Keratinocyte (primary cell): ENCODE data around the gene FSTL3.

ENCODE experiments used
- CTCF ChIP-seq, 3 experiments: IDR thresholded peaks in 1 of 3; conservative IDR thresholded peaks in 1 of 3; optimal IDR thresholded peaks in 1 of 3; 2 replicates in 2 of 3; 3 replicates in 1 of 3; pipeline versions ENCODE3 to v1.5.1; 2011; ENCODE audit warnings: low read length in 3 of 3, mild to moderate bottlenecking in 3 of 3, moderate library complexity in 2 of 3, control low read depth in 1 of 3, inconsistent platforms in 1 of 3; ENCODE audit not compliant: insufficient read depth in 2 of 3; ENCODE audit errors: extremely low read depth in 1 of 3
- EZH2 ChIP-seq: IDR thresholded peaks from one replicate; pipeline ENCODE4 v1.6.1; 2012; ENCODE audit warnings: inconsistent platforms, mild to moderate bottlenecking, low read length, moderate library complexity

- TF ChIP-seq CTCF (optimal IDR thresholded peaks at IDR 0.05 in 1 of 3, IDR thresholded peaks at IDR 0.05 in 1 of 3, conservative IDR thresholded peaks at IDR 0.05 in 1 of 3; ENCODE audit: extremely low read depth in 1 of 3, insufficient read depth in 2 of 3, low read length in 3 of 3) (no peak), EZH2 (peak; percentile 82)
Observed at GRCh38 chr19:709965-710571, 33.9 kb downstream of the FSTL3 start.
